Inferior parietal cortex (tissue), 1 donor: Measurements from ENCODE around the gene TXNRD1.
"Not testable (repeated sequence)": the region's sequence is repeated elsewhere in the genome, so short reads cannot be mapped to it uniquely, and the experiment has no call there.

Experiments used
- DNase-seq: peaks from one replicate; pipeline ENCODE4 v3.0.0-alpha.2; 2016; ENCODE audit errors: extremely low spot score

Gene TXNRD1

GRCh38 chr12:104190641-104191176 lies 24.9 kb upstream of the TXNRD1 start:
- no peak for DNase-seq

GRCh38 chr12:104197264-104197663 lies 18.3 kb upstream of the TXNRD1 start:
- no peak for DNase-seq

GRCh38 chr12:104199964-104200363 lies 15.6 kb upstream of the TXNRD1 start:
- no peak for DNase-seq

GRCh38 chr12:104201238-104202001 lies 14.2 kb upstream of the TXNRD1 start:
- peak; percentile 73 for DNase-seq

- DNase-seq, result no peak
These were observed 10.7 kb upstream of the TXNRD1 start for GRCh38 chr12:104204690-104205480.

GRCh38 chr12:104207416-104208205 lies 8.0 kb upstream of the TXNRD1 start:
- DNase-seq, result no peak

- no peak for DNase-seq
These were observed 3.1 kb upstream of the TXNRD1 start for GRCh38 chr12:104212516-104212915.

GRCh38 chr12:104213952-104214351 lies 1.6 kb upstream of the TXNRD1 start:
- no peak for DNase-seq

GRCh38 chr12:104216521-104216924 lies 944 bp downstream of the TXNRD1 start:
- DNase-seq, result no peak

GRCh38 chr12:104218506-104218905 lies 2.9 kb downstream of the TXNRD1 start:
- DNase-seq, result not testable (repeated sequence)

GRCh38 chr12:104218935-104219334 lies 3.4 kb downstream of the TXNRD1 start:
- no peak for DNase-seq

- peak; percentile 24 for DNase-seq
These were observed 3.8 kb downstream of the TXNRD1 start for GRCh38 chr12:104219361-104219892.

GRCh38 chr12:104219908-104220404 lies 4.4 kb downstream of the TXNRD1 start:
- DNase-seq, result no peak

GRCh38 chr12:104220931-104221330 lies 5.4 kb downstream of the TXNRD1 start:
- no peak for DNase-seq

- no peak for DNase-seq
These were observed 7.4 kb downstream of the TXNRD1 start for GRCh38 chr12:104222976-104223375.

- no peak for DNase-seq
These were observed 8.1 kb downstream of the TXNRD1 start for GRCh38 chr12:104223712-104224111.

- DNase-seq, result no peak
These were observed 11.1 kb downstream of the TXNRD1 start for GRCh38 chr12:104226672-104227071.

- no peak for DNase-seq
These were observed 14.9 kb downstream of the TXNRD1 start for GRCh38 chr12:104230304-104231095.

- DNase-seq, result no peak
These were observed 17.2 kb downstream of the TXNRD1 start for GRCh38 chr12:104232609-104233280.

- DNase-seq, result no peak
These were observed 19.4 kb downstream of the TXNRD1 start for GRCh38 chr12:104234926-104235499.
